K562 (cell line): ENCODE results near the gene ZNF407. TPM values are rescaled to one million over a fixed set of nuclear protein-coding genes. Genes with fewer than 3 reads are reported as not detected.

Source experiments
- CHD1 ChIP-seq: fragments of 200-600 bp; sonication (generic); IDR thresholded peaks from one replicate; pipeline ENCODE4 v1.6.1; 2012; ENCODE audit warnings: mild to moderate bottlenecking, moderate library complexity, low read length, inconsistent platforms
- CREM ChIP-seq: IDR thresholded peaks from 2 replicates; pipeline ENCODE4 v1.6.1; 2014; ENCODE audit warnings: antibody characterized with exemption, low read depth
- MIER1 ChIP-seq: fragments of 450-650 bp; IDR thresholded peaks from 2 replicates; pipeline ENCODE4 v1.6.1; 2016; ENCODE audit warnings: antibody characterized with exemption, mild to moderate bottlenecking, low read depth
- NFE2 ChIP-seq: IDR thresholded peaks from 2 replicates; pipeline ENCODE4 v1.6.1; 2014; ENCODE audit warnings: antibody characterized with exemption, low read depth
- SAFB2 ChIP-seq: fragments of 200-400 bp; formaldehyde crosslinking; IDR thresholded peaks from 2 replicates; pipeline ENCODE4 v1.6.1; 2018; ENCODE audit warnings: borderline replicate concordance, low read length, low read depth, moderate library complexity; ENCODE audit not compliant: severe bottlenecking
- SLC30A9 ChIP-seq: fragments of 250-450 bp; sonication (Bioruptor Pico); IDR thresholded peaks from 2 replicates; pipeline ENCODE4 v1.8.0; 2022; ENCODE audit warnings: mild to moderate bottlenecking, moderate library complexity
- TBL1XR1 ChIP-seq, 2 experiments: IDR thresholded peaks; 2 replicates each; pipeline ENCODE4 v1.6.1; 2012; ENCODE audit warnings: improper control_type of control experiment in 2 of 2, low read length in 2 of 2, mild to moderate bottlenecking in 1 of 2
- TGIF2 ChIP-seq: sonication (generic); formaldehyde crosslinking; IDR thresholded peaks from 2 replicates; pipeline ENCODE4 v1.8.1; 2022; ENCODE audit warnings: mild to moderate bottlenecking, missing genetic modification reagents, moderate library complexity
- ZNF668 ChIP-seq: fragments of 250-450 bp; sonication (Bioruptor Pico); IDR thresholded peaks from 2 replicates; pipeline ENCODE4 v1.8.0; 2022; ENCODE audit warnings: mild to moderate bottlenecking, inconsistent platforms
- ZNF717 ChIP-seq: fragments of 250-450 bp; sonication (Bioruptor Pico); IDR thresholded peaks from 2 replicates; pipeline ENCODE4 v1.5.0; 2021
- polyA plus RNA-seq, 8 experiments: library from polyadenylated mRNA; depleted of rRNA in 4 of 8; stranded (reverse) in 5 of 8; unstranded in 3 of 8; fragments of >200 nt; fragmentation: Nextera tagmentation in 2 of 8; fragmentation: Illumina TruSeq in 1 of 8; extraction: Ambion mirVana in 2 of 8; extraction: Trizol in 1 of 8; gene quantifications; 2 replicates each; pipeline versions ENCODE4 v1.2.1 to v1.2.3, GENCODE V29; 2011 to 2014; ENCODE audit warnings: inconsistent platforms in 1 of 8, missing spikeins in 1 of 8
- total RNA-seq, 7 experiments: library from RNA; depleted of rRNA in 6 of 7; stranded (reverse); fragments of >200 nt in 6 of 7; fragmentation: Illumina TruSeq in 2 of 7; extraction: Trizol in 2 of 7; gene quantifications; 2 replicates each; pipeline versions ENCODE4 v1.2.1 to v1.2.3, GENCODE V29; 2011 to 2021; ENCODE audit warnings: low replicate concordance in 1 of 7
- TF ChIP-seq, protein P1 (sequence below): conservative IDR thresholded peaks from 2 replicates; pipeline ENCODE4 v1.6.1; 2011; ENCODE audit warnings: low read depth, mild to moderate bottlenecking, low read length; ENCODE audit not compliant: control insufficient read depth

ZNF407 gene
- total and polyA plus RNA-seq, 9 of the 15 experiments (the other 6 are each of a cell fraction or from before 2014, with no cell fraction given) = 0.21 to 5.4 (median 2.3) TPM

DNA sequence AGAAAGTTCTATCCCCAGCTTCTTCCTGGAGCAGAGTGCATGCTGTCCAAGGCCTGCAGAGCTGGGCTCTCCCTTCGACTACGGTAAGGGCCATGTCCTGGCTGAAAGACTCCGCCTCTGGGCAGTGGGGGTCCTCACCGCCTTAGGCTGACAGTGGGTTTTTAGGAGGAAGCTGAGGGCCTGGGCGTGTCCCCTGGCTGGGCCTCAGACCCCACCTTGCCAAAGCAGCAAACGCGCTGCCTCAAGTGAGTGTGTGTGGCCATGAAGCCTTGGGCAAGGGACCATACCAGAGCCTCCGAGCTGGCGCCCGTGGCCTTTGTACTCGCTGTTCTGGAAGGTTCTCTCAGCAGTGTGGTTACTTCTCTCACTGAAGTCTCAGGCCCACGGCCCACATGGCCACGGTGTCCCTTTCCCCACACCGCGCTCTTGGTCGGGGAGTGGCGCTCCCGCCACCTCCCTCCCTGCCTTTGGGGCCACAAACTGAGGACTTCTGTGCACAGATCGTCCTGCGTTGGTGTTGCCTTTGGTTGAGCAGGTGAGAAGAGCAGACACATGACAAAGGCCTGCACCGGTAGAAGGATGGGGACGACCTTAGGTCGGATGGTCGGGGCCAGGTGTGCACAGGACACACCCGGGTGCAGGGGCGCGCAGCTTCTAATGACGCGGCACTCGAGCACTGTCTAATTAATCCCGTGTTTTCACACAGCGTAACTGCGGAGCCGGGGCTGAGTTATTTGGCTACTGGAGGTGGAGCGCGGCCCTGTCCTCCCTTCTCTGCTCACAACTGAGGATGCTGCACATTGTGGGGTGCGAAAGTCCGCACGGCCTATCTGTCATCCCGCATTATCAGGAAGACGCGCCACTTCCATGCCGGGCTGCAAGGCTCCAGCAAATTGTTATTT lies 489.7 kb downstream of the ZNF407 start (continued):
- no peak for TF ChIP-seq ZNF717
- TF ChIP-seq TBL1XR1 (IDR thresholded peaks at IDR 0.05; ENCODE audit: low read length in 2 of 2) = no peak
- no peak for TF ChIP-seq ZNF668 (CRISPR knock-in tag)
- TF ChIP-seq MIER1 = no peak
- TF ChIP-seq, protein P1, sequence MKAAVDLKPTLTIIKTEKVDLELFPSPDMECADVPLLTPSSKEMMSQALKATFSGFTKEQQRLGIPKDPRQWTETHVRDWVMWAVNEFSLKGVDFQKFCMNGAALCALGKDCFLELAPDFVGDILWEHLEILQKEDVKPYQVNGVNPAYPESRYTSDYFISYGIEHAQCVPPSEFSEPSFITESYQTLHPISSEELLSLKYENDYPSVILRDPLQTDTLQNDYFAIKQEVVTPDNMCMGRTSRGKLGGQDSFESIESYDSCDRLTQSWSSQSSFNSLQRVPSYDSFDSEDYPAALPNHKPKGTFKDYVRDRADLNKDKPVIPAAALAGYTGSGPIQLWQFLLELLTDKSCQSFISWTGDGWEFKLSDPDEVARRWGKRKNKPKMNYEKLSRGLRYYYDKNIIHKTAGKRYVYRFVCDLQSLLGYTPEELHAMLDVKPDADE = no peak
- TF ChIP-seq SAFB2 = no peak
- no peak for TF ChIP-seq NFE2
- TF ChIP-seq CHD1 = no peak
- TF ChIP-seq SLC30A9 = no peak
- no peak for TF ChIP-seq TGIF2 (CRISPR knock-in tag)
- TF ChIP-seq CREM = no peak
